Hematopoietic multipotent progenitor cell (in vitro differentiated cells): ENCODE data around the gene MED8. TPM values are rescaled to one million over a fixed set of nuclear protein-coding genes. Genes with fewer than 3 reads are reported as not detected.

ENCODE experiments used
- DNase-seq, 3 donors: peaks; one replicate each; pipeline ENCODE4 v3.0.0-alpha.2; 2011 to 2015; ENCODE audit warnings: low read depth in 2 of 3, low spot score in 2 of 3
- total RNA-seq: library from RNA; depleted of rRNA; stranded (reverse); fragments of >200 nt; gene quantifications from one replicate; pipeline ENCODE4 v1.2.3, GENCODE V29; 2012

The MED8 gene
- total RNA-seq, 1 donor, result 21.3 TPM

GRCh38 chr1:43363283-43363934 lies 26.2 kb downstream of the MED8 start:
- no peak for DNase-seq

DNA sequence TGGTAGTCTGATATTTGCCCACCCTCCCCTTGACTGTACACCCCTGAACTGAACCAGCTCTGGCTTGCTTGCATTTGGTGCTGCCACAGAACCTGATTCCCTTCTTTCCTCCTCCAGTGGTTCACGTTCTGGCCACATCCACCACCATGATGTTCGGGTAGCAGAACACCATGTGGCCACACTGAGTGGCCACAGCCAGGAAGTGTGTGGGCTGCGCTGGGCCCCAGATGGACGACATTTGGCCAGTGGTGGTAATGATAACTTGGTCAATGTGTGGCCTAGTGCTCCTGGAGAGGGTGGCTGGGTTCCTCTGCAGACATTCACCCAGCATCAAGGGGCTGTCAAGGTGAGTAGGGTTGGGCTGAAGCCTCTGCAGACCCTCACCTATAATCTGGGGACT lies 29.0 kb downstream of the MED8 start:
- no peak for DNase-seq

- DNase-seq, result no peak
Observed at GRCh38 chr1:43359696-43360095, 29.9 kb downstream of the MED8 start.

GRCh38 chr1:43358746-43359693 lies 30.6 kb downstream of the MED8 start, which contains the start of gene CDC20:
CDC20 (plus strand) TSS chr1:43358981; CDS start chr1:43359216, 235 bp downstream.
- peak; percentile 79 to 98 (median 95) for DNase-seq

DNA sequence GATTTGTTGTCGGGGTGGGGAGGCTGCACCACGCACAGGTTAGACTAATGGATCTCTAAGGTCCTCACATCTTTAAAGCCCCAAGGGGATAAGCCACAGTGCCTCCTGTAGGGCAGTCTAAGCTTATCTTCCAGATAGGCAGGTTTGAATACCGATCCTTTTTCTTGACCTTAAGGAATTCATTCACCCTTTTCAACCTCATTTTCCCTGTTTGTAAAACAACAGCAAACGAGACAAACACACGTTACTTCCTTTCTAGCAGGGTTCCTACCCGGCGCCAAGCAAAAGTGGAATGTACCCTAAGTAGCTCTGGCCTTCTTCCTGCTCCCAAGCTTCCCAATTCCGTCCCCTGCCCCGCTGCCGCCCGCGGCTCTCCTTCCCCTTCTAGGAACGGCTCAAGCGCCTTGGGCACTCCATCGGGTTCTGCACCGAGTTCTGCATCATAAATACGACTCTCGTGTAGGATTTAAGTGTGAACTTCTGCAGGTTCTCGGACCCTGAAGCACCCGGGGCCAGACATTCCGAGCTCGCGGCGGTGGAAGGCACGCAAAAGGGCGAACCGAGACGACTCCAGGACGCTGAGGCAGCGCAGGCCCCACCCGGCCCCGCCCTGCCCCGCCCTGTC lies 31.4 kb downstream of the MED8 start:
- DNase-seq, result peak in 1 of 3 donors; percentile 69

GRCh38 chr1:43357251-43357650 lies 32.3 kb downstream of the MED8 start:
- no peak for DNase-seq

DNA sequence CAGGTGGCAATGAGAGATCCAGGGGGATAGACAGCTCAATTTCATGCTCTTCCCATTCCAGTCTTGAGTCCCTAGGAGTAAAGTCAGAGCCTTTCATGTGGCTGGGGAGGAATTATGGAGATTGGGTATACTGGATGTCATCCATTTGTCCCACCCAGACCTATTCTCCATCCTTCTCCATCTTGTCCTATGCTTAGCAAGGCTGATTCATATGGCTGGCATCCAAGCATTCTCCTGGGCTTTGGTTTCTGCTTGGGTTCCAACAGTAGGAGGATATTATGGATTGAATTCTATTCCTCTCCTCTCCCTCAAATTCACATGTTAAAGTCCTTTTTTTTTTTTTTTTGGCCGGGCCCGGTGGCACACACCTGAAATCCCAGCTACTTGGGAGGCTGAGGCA lies 34.7 kb downstream of the MED8 start:
- DNase-seq, result no peak

- no peak for DNase-seq
Observed at GRCh38 chr1:43354471-43354870, 35.1 kb downstream of the MED8 start.

GRCh38 chr1:43352881-43353280 lies 36.7 kb downstream of the MED8 start:
- DNase-seq, result no peak

- no peak for DNase-seq
Observed at GRCh38 chr1:43352351-43352705, 37.3 kb downstream of the MED8 start.

- DNase-seq, result no peak
Observed at GRCh38 chr1:43351421-43352350, 37.9 kb downstream of the MED8 start.

- no peak for DNase-seq
Observed at GRCh38 chr1:43350976-43351375, 38.6 kb downstream of the MED8 start.

DNA sequence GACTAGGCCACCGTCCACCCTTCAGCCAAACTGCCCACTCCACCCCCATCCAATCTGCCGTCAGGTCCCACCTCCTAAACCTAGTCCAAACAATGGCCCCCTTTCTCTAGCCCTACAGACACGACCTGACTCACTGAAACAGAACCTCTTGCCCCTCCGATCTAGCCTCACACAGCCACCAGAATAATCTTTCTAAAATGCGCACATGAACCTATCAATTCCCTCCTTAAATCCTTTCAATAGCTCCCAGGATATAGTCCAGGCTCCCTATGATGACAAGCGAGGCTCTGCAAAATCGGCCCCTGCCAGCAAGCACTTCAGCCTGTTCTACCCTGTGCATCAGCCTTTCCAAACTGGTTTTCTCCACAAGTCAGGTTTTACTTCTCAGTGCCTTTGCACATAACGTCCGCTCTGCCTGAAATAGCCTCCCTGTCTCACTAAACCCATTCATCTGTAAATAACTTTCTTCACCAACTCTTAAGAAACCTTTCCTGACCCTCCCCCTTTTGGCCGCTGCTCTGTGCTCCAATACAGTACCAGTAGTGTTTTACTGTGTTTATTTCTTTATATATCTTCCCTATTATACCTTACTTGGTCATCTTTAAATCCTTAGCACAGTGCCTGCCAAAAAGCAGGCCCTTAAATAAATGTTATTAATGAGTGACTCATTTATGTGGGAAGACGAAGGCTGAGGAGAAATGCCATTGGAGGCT lies 39.9 kb downstream of the MED8 start:
- no peak for DNase-seq

GRCh38 chr1:43348809-43349593 lies 40.6 kb downstream of the MED8 start:
- peak in 2 of 3 donors; percentile 28 to 39 for DNase-seq

DNA sequence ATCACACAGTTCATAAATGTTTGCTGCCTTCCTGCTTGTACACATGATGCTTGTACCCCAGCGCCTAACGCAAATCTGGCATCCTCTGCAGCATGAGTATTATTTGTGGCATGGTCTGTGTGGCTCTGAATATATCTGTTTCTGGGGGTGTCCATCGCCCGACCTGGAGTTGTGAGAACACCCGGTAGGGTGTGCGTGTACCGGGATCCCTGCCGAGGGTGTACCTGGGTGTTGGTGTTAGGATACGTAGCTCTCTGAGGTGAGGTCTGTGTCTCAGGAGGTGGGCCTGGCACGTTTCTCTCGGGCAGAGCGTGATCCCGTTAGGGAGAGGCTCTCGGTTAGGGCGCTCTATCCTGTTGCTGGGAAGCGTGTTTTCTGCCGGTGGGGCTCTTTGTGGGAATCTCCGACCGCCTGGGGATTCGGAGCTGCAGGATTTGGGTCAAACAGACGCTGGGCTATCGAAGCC lies 41.2 kb downstream of the MED8 start:
- no peak for DNase-seq

GRCh38 chr1:43346636-43347035 lies 43.0 kb downstream of the MED8 start:
- DNase-seq, result no peak

DNA sequence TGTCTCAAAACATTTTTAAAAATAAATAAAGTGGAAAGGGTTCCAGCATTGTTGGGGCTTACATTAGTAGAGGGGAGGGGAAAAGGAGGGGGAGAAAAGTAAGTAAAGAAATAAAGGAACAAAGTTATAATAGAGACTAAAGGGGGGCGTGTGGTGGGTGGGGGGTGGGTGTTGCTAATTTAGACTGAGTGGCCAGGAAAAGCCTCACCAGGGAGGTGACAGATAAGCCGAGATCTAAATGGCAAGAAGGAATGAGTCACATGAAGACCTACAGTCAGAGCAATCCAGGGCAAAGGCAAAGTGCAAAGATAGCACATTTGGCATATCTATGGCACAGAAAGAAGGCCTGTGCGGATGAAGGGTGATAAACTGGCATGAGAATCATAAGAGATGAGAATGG lies 44.5 kb downstream of the MED8 start:
- DNase-seq, result peak in 2 of 3 donors; percentile 67 to 71

- DNase-seq, result no peak
Observed at GRCh38 chr1:43344267-43344850, 45.2 kb downstream of the MED8 start.
